WTC11 (cell line): ENCODE measurements around the gene B3GNT4. TPM values are rescaled to one million over a fixed set of nuclear protein-coding genes. Genes with fewer than 3 reads are reported as not detected.
"Not testable (repeated sequence)": the region's sequence is repeated elsewhere in the genome, so short reads cannot be mapped to it uniquely, and the experiment has no call there.

Experiments used
- ATAC-seq: fragments of 200-7000 bp; cut with Tn5 transposase; 2 replicates; pipeline ENCODE4 v1.10.0; 2021; ENCODE audit warnings: mild to moderate bottlenecking, moderate library complexity
- CTCF ChIA-PET: fragments of 300-600 bp; sonication (Branson Sonifier 250); formaldehyde crosslinking; loops from one replicate; lab custom pipeline; 2021; ENCODE audit warnings: antibody characterized with exemption; lab: Charles Lee
- POLR2A ChIA-PET: fragments of 350-600 bp; sonication (Branson Sonifier 250); formaldehyde crosslinking; loops from one replicate; lab custom pipeline; 2021; ENCODE audit warnings: antibody characterized with exemption; lab: Charles Lee
- DNase-seq: peaks from one replicate; pipeline ENCODE4 v3.0.0; 2021; ENCODE audit warnings: low spot score
- H3K27ac Mint-ChIP-seq: 2 replicates; pipeline ENCODE4 v1.8.0; 2021; ENCODE audit warnings: mixed read lengths
- H3K27me3 Mint-ChIP-seq: 2 replicates; pipeline ENCODE4 v1.8.0; 2021; ENCODE audit warnings: low read depth, mild to moderate bottlenecking, moderate library complexity, mixed read lengths
- H3K36me3 Mint-ChIP-seq: 2 replicates; pipeline ENCODE4 v1.8.0; 2021; ENCODE audit warnings: mixed read lengths
- H3K4me1 Mint-ChIP-seq: 2 replicates; pipeline ENCODE4 v1.8.0; 2022; ENCODE audit warnings: mixed read lengths
- H3K4me3 Mint-ChIP-seq: 2 replicates; pipeline ENCODE4 v1.8.0; 2021; ENCODE audit warnings: mild to moderate bottlenecking, moderate library complexity, mixed read lengths
- H3K9me3 Mint-ChIP-seq: 2 replicates; pipeline ENCODE4 v1.8.0; 2021; ENCODE audit warnings: mixed read lengths
- CBFB ChIP-seq: sonication (generic); formaldehyde crosslinking; IDR thresholded peaks from 2 replicates; pipeline ENCODE4 v1.8.1; 2022; ENCODE audit warnings: mild to moderate bottlenecking, low read depth, missing genetic modification reagents
- EMX1 ChIP-seq: fragments of 250-450 bp; sonication (Bioruptor Pico); IDR thresholded peaks from 2 replicates; pipeline ENCODE4 v1.8.0; 2021; ENCODE audit warnings: mild to moderate bottlenecking
- JUN ChIP-seq: sonication (generic); formaldehyde crosslinking; IDR thresholded peaks from 2 replicates; pipeline ENCODE4 v1.8.0; 2023; ENCODE audit warnings: mild to moderate bottlenecking, missing genetic modification reagents
- NR2C2 ChIP-seq: sonication (generic); formaldehyde crosslinking; IDR thresholded peaks from 2 replicates; pipeline ENCODE4 v1.8.0; 2022; ENCODE audit warnings: mild to moderate bottlenecking, missing genetic modification reagents
- SMAD3 ChIP-seq: sonication (generic); formaldehyde crosslinking; IDR thresholded peaks from 2 replicates; pipeline ENCODE4 v1.8.0; 2022; ENCODE audit warnings: missing genetic modification reagents, mild to moderate bottlenecking, borderline replicate concordance
- TCF7 ChIP-seq: sonication (generic); formaldehyde crosslinking; IDR thresholded peaks from 2 replicates; pipeline ENCODE4 v1.8.0; 2022; ENCODE audit warnings: mild to moderate bottlenecking, low read depth, missing genetic modification reagents, moderate library complexity
- ZBTB21 ChIP-seq: sonication (generic); formaldehyde crosslinking; IDR thresholded peaks from 2 replicates; pipeline ENCODE4 v1.8.1; 2023; ENCODE audit warnings: mild to moderate bottlenecking, missing genetic modification reagents, borderline replicate concordance
- ZNF396 ChIP-seq: fragments of 250-450 bp; sonication (Bioruptor Pico); IDR thresholded peaks from 2 replicates; pipeline ENCODE4 v1.8.0; 2021; ENCODE audit warnings: mild to moderate bottlenecking, moderate library complexity, borderline replicate concordance
- ZNF671 ChIP-seq: fragments of 250-450 bp; sonication (Bioruptor Pico); IDR thresholded peaks from 2 replicates; pipeline ENCODE4 v1.8.0; 2021; ENCODE audit warnings: mild to moderate bottlenecking
- total RNA-seq: library from RNA; stranded (reverse); gene quantifications from 3 replicates; pipeline ENCODE4 v1.2.3, GENCODE V29; 2021
- TF ChIP-seq, protein P1 (sequence below): fragments of 250-450 bp; sonication (Bioruptor Pico); IDR thresholded peaks from 2 replicates; pipeline ENCODE4 v1.9.0; 2021; ENCODE audit warnings: moderate library complexity, mild to moderate bottlenecking, inconsistent platforms, borderline replicate concordance
- TF ChIP-seq, protein P2 (sequence below): sonication (generic); formaldehyde crosslinking; IDR thresholded peaks from 2 replicates; pipeline ENCODE4 v1.8.0; 2023; ENCODE audit warnings: mild to moderate bottlenecking, missing genetic modification reagents
- TF ChIP-seq, protein P3 (sequence below): sonication (generic); formaldehyde crosslinking; IDR thresholded peaks from 2 replicates; pipeline ENCODE4 v1.8.1; 2022; ENCODE audit warnings: mild to moderate bottlenecking, missing genetic modification reagents, moderate library complexity, borderline replicate concordance
- TF ChIP-seq, protein P4 (sequence below): sonication (generic); formaldehyde crosslinking; IDR thresholded peaks from 2 replicates; pipeline ENCODE4 v1.8.1; 2022; ENCODE audit warnings: mild to moderate bottlenecking, moderate library complexity, missing genetic modification reagents
- TF ChIP-seq, protein P5 (sequence below): fragments of 250-450 bp; sonication (Bioruptor Pico); IDR thresholded peaks from 2 replicates; pipeline ENCODE4 v1.9.0; 2021; ENCODE audit warnings: mild to moderate bottlenecking
- TF ChIP-seq, protein P6 (sequence below): sonication (generic); formaldehyde crosslinking; IDR thresholded peaks from 2 replicates; pipeline ENCODE4 v1.8.0; 2022; ENCODE audit warnings: mild to moderate bottlenecking, missing genetic modification reagents
- TF ChIP-seq, protein P7 (sequence below): fragments of 250-450 bp; sonication (Bioruptor Pico); IDR thresholded peaks from 2 replicates; pipeline ENCODE4 v1.9.0; 2021; ENCODE audit warnings: mild to moderate bottlenecking

B3GNT4 gene
- total RNA-seq, 1 experiment from 2014 or later, result 2.0 TPM

DNA sequence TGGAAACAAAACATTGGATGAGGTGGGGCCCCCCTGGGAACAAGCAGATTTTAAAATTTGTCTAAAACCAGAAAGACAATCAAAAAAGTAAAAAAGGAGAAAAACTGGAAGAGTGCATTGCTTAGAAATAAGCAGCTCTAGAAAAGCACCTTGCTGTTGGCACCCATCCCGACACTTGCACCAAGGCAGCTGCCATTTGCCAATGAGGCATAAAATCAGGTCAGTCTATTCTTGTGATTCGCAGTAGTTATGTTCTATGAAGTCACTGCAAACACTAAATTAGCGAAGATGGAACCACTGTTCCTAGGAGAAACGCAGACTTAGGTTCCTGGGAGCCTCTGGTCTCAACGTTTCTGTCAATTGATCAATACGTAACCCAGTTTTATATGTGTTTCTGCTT is 46.5 kb downstream of the B3GNT4 start (continued):
- TF ChIP-seq, protein P1, sequence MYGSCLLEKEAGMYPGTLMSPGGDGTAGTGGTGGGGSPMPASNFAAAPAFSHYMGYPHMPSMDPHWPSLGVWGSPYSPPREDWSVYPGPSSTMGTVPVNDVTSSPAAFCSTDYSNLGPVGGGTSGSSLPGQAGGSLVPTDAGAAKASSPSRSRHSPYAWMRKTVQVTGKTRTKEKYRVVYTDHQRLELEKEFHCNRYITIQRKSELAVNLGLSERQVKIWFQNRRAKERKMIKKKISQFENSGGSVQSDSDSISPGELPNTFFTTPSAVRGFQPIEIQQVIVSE (CRISPR knock-in tag), result no peak
- TF ChIP-seq CBFB (CRISPR knock-in tag), result no peak
- TF ChIP-seq, protein P2, sequence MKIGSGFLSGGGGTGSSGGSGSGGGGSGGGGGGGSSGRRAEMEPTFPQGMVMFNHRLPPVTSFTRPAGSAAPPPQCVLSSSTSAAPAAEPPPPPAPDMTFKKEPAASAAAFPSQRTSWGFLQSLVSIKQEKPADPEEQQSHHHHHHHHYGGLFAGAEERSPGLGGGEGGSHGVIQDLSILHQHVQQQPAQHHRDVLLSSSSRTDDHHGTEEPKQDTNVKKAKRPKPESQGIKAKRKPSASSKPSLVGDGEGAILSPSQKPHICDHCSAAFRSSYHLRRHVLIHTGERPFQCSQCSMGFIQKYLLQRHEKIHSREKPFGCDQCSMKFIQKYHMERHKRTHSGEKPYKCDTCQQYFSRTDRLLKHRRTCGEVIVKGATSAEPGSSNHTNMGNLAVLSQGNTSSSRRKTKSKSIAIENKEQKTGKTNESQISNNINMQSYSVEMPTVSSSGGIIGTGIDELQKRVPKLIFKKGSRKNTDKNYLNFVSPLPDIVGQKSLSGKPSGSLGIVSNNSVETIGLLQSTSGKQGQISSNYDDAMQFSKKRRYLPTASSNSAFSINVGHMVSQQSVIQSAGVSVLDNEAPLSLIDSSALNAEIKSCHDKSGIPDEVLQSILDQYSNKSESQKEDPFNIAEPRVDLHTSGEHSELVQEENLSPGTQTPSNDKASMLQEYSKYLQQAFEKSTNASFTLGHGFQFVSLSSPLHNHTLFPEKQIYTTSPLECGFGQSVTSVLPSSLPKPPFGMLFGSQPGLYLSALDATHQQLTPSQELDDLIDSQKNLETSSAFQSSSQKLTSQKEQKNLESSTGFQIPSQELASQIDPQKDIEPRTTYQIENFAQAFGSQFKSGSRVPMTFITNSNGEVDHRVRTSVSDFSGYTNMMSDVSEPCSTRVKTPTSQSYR (CRISPR knock-in tag), result no peak
- TF ChIP-seq ZNF396, result no peak

DNA sequence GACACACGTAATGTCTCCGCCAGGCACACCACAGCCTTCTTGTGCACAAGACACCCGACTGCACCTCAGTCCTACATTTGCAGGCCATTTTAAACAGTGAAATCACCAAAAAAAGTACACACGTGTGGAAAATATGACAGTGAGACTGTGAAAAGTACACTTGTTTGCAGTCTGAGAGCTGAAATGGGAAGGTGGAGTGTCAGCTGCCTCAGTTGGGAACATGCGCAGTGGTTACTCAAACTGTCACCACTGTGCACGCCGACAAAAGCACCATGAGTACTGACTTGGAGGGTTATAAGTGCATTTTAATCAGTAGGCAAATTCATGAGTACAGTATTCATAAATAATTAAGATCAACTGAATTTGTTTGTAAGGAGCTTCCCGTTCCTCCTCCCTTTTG is 47.0 kb downstream of the B3GNT4 start:
- no peak for ATAC-seq
- H3K27me3 Mint-ChIP-seq, result no peaks in the 10 kb centered on the region
- no peaks in the 10 kb centered on the region for H3K9me3 Mint-ChIP-seq
- H3K4me3 Mint-ChIP-seq, result no peak overlapping the region
- CTCF ChIA-PET, result no interaction called here
- H3K27ac Mint-ChIP-seq, result no peak overlapping the region
- TF ChIP-seq, protein P3, sequence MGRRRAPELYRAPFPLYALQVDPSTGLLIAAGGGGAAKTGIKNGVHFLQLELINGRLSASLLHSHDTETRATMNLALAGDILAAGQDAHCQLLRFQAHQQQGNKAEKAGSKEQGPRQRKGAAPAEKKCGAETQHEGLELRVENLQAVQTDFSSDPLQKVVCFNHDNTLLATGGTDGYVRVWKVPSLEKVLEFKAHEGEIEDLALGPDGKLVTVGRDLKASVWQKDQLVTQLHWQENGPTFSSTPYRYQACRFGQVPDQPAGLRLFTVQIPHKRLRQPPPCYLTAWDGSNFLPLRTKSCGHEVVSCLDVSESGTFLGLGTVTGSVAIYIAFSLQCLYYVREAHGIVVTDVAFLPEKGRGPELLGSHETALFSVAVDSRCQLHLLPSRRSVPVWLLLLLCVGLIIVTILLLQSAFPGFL (CRISPR knock-in tag), result no peak
- TF ChIP-seq, protein P4, sequence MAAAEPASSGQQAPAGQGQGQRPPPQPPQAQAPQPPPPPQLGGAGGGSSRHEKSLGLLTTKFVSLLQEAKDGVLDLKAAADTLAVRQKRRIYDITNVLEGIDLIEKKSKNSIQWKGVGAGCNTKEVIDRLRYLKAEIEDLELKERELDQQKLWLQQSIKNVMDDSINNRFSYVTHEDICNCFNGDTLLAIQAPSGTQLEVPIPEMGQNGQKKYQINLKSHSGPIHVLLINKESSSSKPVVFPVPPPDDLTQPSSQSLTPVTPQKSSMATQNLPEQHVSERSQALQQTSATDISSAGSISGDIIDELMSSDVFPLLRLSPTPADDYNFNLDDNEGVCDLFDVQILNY (CRISPR knock-in tag), result no peak
- TF ChIP-seq EMX1 (CRISPR knock-in tag), result no peak
- TF ChIP-seq, protein P5, sequence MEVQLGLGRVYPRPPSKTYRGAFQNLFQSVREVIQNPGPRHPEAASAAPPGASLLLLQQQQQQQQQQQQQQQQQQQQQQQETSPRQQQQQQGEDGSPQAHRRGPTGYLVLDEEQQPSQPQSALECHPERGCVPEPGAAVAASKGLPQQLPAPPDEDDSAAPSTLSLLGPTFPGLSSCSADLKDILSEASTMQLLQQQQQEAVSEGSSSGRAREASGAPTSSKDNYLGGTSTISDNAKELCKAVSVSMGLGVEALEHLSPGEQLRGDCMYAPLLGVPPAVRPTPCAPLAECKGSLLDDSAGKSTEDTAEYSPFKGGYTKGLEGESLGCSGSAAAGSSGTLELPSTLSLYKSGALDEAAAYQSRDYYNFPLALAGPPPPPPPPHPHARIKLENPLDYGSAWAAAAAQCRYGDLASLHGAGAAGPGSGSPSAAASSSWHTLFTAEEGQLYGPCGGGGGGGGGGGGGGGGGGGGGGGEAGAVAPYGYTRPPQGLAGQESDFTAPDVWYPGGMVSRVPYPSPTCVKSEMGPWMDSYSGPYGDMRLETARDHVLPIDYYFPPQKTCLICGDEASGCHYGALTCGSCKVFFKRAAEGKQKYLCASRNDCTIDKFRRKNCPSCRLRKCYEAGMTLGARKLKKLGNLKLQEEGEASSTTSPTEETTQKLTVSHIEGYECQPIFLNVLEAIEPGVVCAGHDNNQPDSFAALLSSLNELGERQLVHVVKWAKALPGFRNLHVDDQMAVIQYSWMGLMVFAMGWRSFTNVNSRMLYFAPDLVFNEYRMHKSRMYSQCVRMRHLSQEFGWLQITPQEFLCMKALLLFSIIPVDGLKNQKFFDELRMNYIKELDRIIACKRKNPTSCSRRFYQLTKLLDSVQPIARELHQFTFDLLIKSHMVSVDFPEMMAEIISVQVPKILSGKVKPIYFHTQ (CRISPR knock-in tag), result no peak
- no peak for TF ChIP-seq JUN (CRISPR knock-in tag)
- no peak for TF ChIP-seq TCF7 (CRISPR knock-in tag)
- no peak for TF ChIP-seq SMAD3
- TF ChIP-seq, protein P6, sequence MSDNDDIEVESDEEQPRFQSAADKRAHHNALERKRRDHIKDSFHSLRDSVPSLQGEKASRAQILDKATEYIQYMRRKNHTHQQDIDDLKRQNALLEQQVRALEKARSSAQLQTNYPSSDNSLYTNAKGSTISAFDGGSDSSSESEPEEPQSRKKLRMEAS (CRISPR knock-in tag), result no peak
- TF ChIP-seq, protein P1 (CRISPR knock-in tag), result no peak
- no peak for TF ChIP-seq ZBTB21 (CRISPR knock-in tag)
- TF ChIP-seq, protein P7, sequence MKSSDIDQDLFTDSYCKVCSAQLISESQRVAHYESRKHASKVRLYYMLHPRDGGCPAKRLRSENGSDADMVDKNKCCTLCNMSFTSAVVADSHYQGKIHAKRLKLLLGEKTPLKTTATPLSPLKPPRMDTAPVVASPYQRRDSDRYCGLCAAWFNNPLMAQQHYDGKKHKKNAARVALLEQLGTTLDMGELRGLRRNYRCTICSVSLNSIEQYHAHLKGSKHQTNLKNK, result no peak
- TF ChIP-seq ZNF671 (CRISPR knock-in tag), result no peak
- no peak for TF ChIP-seq NR2C2 (CRISPR knock-in tag)
- TF ChIP-seq, all 79 proteins: peak for 0
- Mint-ChIP-seq H3K36me3 (peaks cover 13% of the 10 kb centered on the region; the same call in 1 of the 2 replicates), H3K4me1 (no peaks in the 10 kb centered on the region)
- POLR2A ChIA-PET, result no interaction called here
- no peak for DNase-seq

DNA sequence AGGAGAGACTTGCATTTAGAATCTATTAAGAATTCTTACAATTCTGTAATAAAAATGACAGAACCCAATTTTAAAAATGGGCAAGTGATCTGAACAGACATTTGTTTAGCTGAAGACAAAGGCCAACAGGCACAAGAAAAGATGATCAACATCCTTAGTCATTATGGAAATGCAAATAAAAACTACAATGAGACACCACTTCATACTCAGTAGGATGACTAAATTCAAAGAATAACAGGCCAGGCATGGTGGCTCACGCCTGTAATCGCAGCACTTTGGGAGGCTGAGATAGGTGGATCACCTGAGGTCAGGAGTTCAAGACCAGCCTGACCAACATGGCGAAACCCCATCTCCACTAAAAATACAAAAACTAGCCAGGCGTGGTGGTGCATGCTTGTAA is 55.0 kb downstream of the B3GNT4 start:
- H3K4me3 Mint-ChIP-seq, H3K9me3 Mint-ChIP-seq, H3K27ac Mint-ChIP-seq, ATAC-seq, CTCF ChIA-PET, H3K4me1 Mint-ChIP-seq, DNase-seq, H3K27me3 Mint-ChIP-seq: not testable (repeated sequence)
- H3K36me3 Mint-ChIP-seq, result peaks cover 35% of the 10 kb centered on the region
- POLR2A ChIA-PET, result interaction anchor here (1.0 kb wide), 1 partner anchor 32 kb away, joined by 4 read pairs; the partner anchor contains the start of gene DIABLO
